Gastrocnemius medialis (tissue), 4 donors: ENCODE measurements around the gene GABRG3. TPM values are rescaled to one million over a fixed set of nuclear protein-coding genes. Genes with fewer than 3 reads are reported as not detected.

ENCODE experiments used
- ATAC-seq, 2 donors: fragments of 150-250 bp; one replicate each; pipeline ENCODE4 v1.9.1; 2016
- DNase-seq, 2 donors: peaks; one replicate each; pipeline ENCODE4 v3.0.0-alpha.2; 2019
- H3K27ac ChIP-seq, 4 donors: fragments of 200-600 bp; sonication (generic); 1 replicate in 1 of 4; 2 replicates in 3 of 4; pipeline ENCODE4 v1.5.1; 2016 to 2018; ENCODE audit warnings: mild to moderate bottlenecking in 2 of 4, moderate library complexity in 1 of 4
- H3K27me3 ChIP-seq, 3 donors: fragments of 200-600 bp; sonication (generic) in 2 of 3; 1 replicate in 1 of 3; 2 replicates in 2 of 3; pipeline versions ENCODE4 v1.5.1 to v1.6.0; 2016 to 2019; ENCODE audit warnings: mild to moderate bottlenecking in 1 of 3, moderate library complexity in 1 of 3
- H3K36me3 ChIP-seq, 2 donors: fragments of 200-600 bp; sonication (generic) in 1 of 2; one replicate each; pipeline ENCODE4 v1.5.1; 2017 to 2018
- H3K4me1 ChIP-seq, 2 donors: fragments of 200-600 bp; sonication (generic) in 1 of 2; one replicate each; pipeline ENCODE4 v1.5.1; 2016 to 2017; ENCODE audit warnings: mild to moderate bottlenecking in 2 of 2
- H3K4me3 ChIP-seq, 4 donors: fragments of 200-600 bp; sonication (generic) in 3 of 4; 1 replicate in 1 of 4; 2 replicates in 3 of 4; pipeline ENCODE4 v1.5.1; 2016 to 2019; ENCODE audit warnings: mild to moderate bottlenecking in 2 of 4
- H3K9me3 ChIP-seq, 3 donors: fragments of 200-600 bp; sonication (generic) in 2 of 3; 1 replicate in 1 of 3; 2 replicates in 2 of 3; pipeline ENCODE4 v1.5.1; 2016 to 2019
- POLR2A ChIP-seq, 2 donors: fragments of 450-650 bp; IDR thresholded peaks; one replicate each; pipeline ENCODE4 v1.6.1; 2017; ENCODE audit warnings: antibody characterized with exemption in 2 of 2, mild to moderate bottlenecking in 2 of 2, moderate library complexity in 2 of 2
- in situ Hi-C, 4 donors: fragments of 200-750 bp; cut with MboI; loops; one replicate each; pipeline versions ENCODE4 v1.15.0 to v1.8.0; 2017; ENCODE audit warnings: low sequenced_read_pairs in 4 of 4
- intact Hi-C: fragments of 100-400 bp; cut with DNase I; formaldehyde crosslinking; loops from one replicate; pipeline ENCODE4 v1.15.1; 2023; ENCODE audit warnings: low total_unique reads
- total RNA-seq, 4 donors: library from RNA; depleted of rRNA; stranded (reverse); fragments of >200 nt; gene quantifications; one replicate each; pipeline versions ENCODE4 v1.1.0 to v1.2.3, GENCODE V29; 2016
- TF ChIP-seq, protein P1 (sequence below), 5 experiments: fragments of 450-650 bp in 3 of 5; fragments of 200-600 bp in 2 of 5; sonication (generic) in 2 of 5; IDR thresholded peaks in 4 of 5; conservative IDR thresholded peaks in 1 of 5; 1 replicate in 4 of 5; 2 replicates in 1 of 5; pipeline ENCODE4 v1.5.1; 2016 to 2019; ENCODE audit warnings: antibody characterized with exemption in 5 of 5, mild to moderate bottlenecking in 3 of 5, moderate library complexity in 3 of 5

GABRG3 gene
- total RNA-seq, 4 donors from 2014 or later: not detected

DNA sequence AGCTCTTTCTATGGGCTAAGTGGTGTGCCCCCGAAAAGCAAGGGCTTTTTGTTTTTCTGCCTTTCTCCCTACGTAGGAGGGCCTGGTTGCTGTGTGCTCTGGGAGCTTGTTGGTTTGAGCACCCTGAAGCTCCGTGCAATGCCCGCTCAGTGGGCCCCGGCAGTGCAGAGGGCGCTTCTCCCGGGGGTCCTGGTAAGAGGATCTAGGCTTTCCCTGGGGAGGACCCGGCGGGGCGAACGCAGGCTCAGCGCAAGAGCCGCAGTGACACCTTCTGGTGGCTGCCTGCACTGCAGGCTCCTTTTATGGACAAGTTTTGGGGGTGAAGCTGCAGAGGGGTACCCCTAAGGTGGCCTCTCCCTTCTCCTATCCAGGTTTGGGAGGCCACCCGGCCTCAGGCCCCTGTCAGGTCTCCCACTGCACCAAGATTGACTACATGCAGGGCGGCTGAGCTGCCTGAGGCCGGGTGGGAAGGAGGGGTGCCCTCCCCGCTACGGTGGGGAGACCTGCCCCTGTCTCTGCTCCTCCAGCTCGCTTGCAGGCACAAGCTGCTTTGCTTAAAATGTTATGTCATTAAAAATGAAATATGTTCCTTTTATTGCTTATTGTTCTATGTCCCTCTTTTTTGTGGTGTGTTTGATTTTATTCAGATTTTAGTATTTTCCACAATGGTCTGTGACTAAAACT lies 387.9 kb downstream of the GABRG3 start:
- intact Hi-C loops: no loop called here
- in situ Hi-C loops: loop anchor here in 1 of 4 donors (25.0 kb wide), 2 partner anchors 297 to 472 kb away; no protein-coding TSS in a partner anchor
- Histone ChIP-seq H3K4me3 (no peak overlapping the region), H3K36me3 (no peaks in the 10 kb centered on the region), H3K9me3 (no peaks in the 10 kb centered on the region), H3K27ac (no peak overlapping the region), H3K27me3 (no peaks in the 10 kb centered on the region), H3K4me1 (no peaks in the 10 kb centered on the region)
- no peak for ATAC-seq
- TF ChIP-seq POLR2A (IDR thresholded peaks at IDR 0.05): no peak
- TF ChIP-seq, protein P1, sequence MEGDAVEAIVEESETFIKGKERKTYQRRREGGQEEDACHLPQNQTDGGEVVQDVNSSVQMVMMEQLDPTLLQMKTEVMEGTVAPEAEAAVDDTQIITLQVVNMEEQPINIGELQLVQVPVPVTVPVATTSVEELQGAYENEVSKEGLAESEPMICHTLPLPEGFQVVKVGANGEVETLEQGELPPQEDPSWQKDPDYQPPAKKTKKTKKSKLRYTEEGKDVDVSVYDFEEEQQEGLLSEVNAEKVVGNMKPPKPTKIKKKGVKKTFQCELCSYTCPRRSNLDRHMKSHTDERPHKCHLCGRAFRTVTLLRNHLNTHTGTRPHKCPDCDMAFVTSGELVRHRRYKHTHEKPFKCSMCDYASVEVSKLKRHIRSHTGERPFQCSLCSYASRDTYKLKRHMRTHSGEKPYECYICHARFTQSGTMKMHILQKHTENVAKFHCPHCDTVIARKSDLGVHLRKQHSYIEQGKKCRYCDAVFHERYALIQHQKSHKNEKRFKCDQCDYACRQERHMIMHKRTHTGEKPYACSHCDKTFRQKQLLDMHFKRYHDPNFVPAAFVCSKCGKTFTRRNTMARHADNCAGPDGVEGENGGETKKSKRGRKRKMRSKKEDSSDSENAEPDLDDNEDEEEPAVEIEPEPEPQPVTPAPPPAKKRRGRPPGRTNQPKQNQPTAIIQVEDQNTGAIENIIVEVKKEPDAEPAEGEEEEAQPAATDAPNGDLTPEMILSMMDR (IDR thresholded peaks at IDR 0.05 in 4 of 5, conservative IDR thresholded peaks at IDR 0.05 in 1 of 5): peak in 2 of 5 experiments; percentile 26 to 29
- no peak for DNase-seq

DNA sequence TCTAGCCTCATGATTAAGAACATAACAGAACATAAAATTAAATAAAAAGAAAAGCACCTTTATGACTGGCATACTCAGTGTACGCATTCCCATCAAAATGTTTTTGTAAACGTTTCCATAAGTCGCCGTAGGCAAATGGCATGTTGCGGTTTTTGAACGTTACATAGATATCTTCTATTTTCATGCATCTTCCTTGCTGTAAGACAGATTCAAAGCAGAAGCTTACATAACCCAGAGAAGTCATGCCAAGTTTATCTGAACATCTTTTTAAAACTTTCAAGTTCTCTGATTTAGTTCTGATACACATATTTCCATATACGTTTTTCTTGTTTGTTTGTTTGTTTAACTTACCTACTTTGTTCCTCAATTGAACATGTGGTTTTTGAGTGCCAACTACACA lies 388.6 kb downstream of the GABRG3 start:
- no peak overlapping the region for H3K27ac ChIP-seq
- H3K4me1 ChIP-seq: no peaks in the 10 kb centered on the region
- DNase-seq: no peak
- intact Hi-C loops: no loop called here
- in situ Hi-C loops: loop anchor here in 1 of 4 donors (25.0 kb wide), 2 partner anchors 297 to 472 kb away; no protein-coding TSS in a partner anchor
- no peak for TF ChIP-seq POLR2A (IDR thresholded peaks at IDR 0.05)
- TF ChIP-seq, protein P1 (IDR thresholded peaks at IDR 0.05 in 4 of 5, conservative IDR thresholded peaks at IDR 0.05 in 1 of 5): no peak
- no peaks in the 10 kb centered on the region for H3K27me3 ChIP-seq
- no peaks in the 10 kb centered on the region for H3K9me3 ChIP-seq
- ATAC-seq: no peak
- H3K4me3 ChIP-seq: no peak overlapping the region
- no peaks in the 10 kb centered on the region for H3K36me3 ChIP-seq

DNA sequence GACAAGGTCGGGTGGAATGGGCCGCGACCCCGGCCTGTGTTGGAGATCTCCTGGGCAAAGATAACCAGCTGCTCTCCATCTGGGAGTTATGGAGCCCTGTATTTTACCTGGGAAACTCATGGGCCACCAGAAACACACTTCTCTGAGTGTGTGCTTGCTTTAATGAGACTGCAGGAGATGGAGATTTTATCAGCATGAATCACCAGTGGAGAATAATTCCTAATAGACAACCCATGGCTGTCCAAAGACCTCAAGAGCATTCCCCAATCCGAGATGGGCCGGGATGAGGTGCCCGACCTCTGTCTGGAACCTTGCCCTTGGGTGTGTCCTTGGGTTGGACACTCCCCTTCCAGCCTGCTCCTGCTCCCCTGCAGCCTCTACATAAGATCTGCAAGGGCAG lies 389.3 kb downstream of the GABRG3 start:
- no peaks in the 10 kb centered on the region for H3K9me3 ChIP-seq
- no peak overlapping the region for H3K27ac ChIP-seq
- intact Hi-C loops (no loop called here), in situ Hi-C loops (loop anchor here in 1 of 4 donors (25.0 kb wide), 2 partner anchors 298 to 473 kb away; no protein-coding TSS in a partner anchor)
- no peak overlapping the region for H3K4me3 ChIP-seq
- ATAC-seq (no peak), DNase-seq (no peak)
- H3K27me3 ChIP-seq: no peaks in the 10 kb centered on the region
- no peaks in the 10 kb centered on the region for H3K4me1 ChIP-seq
- TF ChIP-seq, protein P1 (IDR thresholded peaks at IDR 0.05 in 4 of 5, conservative IDR thresholded peaks at IDR 0.05 in 1 of 5): no peak
- no peak for TF ChIP-seq POLR2A (IDR thresholded peaks at IDR 0.05)
- no peaks in the 10 kb centered on the region for H3K36me3 ChIP-seq

- Histone ChIP-seq H3K27ac (no peak overlapping the region), H3K4me1 (no peaks in the 10 kb centered on the region), H3K4me3 (no peak overlapping the region), H3K27me3 (no peaks in the 10 kb centered on the region), H3K36me3 (no peaks in the 10 kb centered on the region), H3K9me3 (no peaks in the 10 kb centered on the region)
- TF ChIP-seq, protein P1 (IDR thresholded peaks at IDR 0.05 in 4 of 5, conservative IDR thresholded peaks at IDR 0.05 in 1 of 5): no peak
- TF ChIP-seq POLR2A (IDR thresholded peaks at IDR 0.05): no peak
- in situ Hi-C loops: loop anchor here in 1 of 4 donors (25.0 kb wide), 2 partner anchors 299 to 474 kb away; no protein-coding TSS in a partner anchor
- intact Hi-C loops: no loop called here
- ATAC-seq: no peak
- DNase-seq: no peak
Observed at GRCh38 chr15:27361438-27361837, 390.5 kb downstream of the GABRG3 start.
